GM23338 (cell line): ENCODE data around the gene CLEC17A. TPM values are rescaled to one million over a fixed set of nuclear protein-coding genes. Genes with fewer than 3 reads are reported as not detected.

Experiments
- CREB1 ChIP-seq: fragments of 250-450 bp; sonication (Bioruptor Pico); IDR thresholded peaks from 2 replicates; pipeline ENCODE4 v1.5.0; 2020; ENCODE audit warnings: low read depth, mild to moderate bottlenecking, moderate library complexity
- CTCF ChIP-seq, 2 experiments: fragments of 200-600 bp in 1 of 2; sonication (generic) in 1 of 2; conservative IDR thresholded peaks; 2 replicates each; pipeline versions ENCODE4 v1.5.1 to v1.6.1; 2016 to 2017; ENCODE audit warnings: antibody characterized with exemption in 2 of 2, low read depth in 2 of 2, mild to moderate bottlenecking in 2 of 2, moderate library complexity in 1 of 2
- ETS1 ChIP-seq: IDR thresholded peaks from 2 replicates; pipeline ENCODE4 v1.6.1; 2016; ENCODE audit warnings: antibody characterized with exemption
- JUNB ChIP-seq: IDR thresholded peaks from one replicate; pipeline ENCODE4 v1.6.1; 2016; ENCODE audit warnings: antibody characterized with exemption; ENCODE audit not compliant: unreplicated experiment
- NANOG ChIP-seq: IDR thresholded peaks from 2 replicates; pipeline ENCODE4 v1.6.1; 2016; ENCODE audit warnings: antibody characterized with exemption, borderline replicate concordance
- REST ChIP-seq: IDR thresholded peaks from one replicate; pipeline ENCODE4 v1.6.1; 2018; ENCODE audit warnings: antibody characterized with exemption; ENCODE audit not compliant: unreplicated experiment
- STAT1 ChIP-seq: IDR thresholded peaks from one replicate; pipeline ENCODE4 v1.6.1; 2016; ENCODE audit warnings: antibody characterized with exemption; ENCODE audit not compliant: unreplicated experiment
- ZNF114 ChIP-seq: fragments of 250-450 bp; sonication (Bioruptor Pico); IDR thresholded peaks from 2 replicates; pipeline ENCODE4 v1.5.0; 2020; ENCODE audit warnings: mild to moderate bottlenecking, moderate library complexity
- ZNF331 ChIP-seq: fragments of 250-450 bp; sonication (Bioruptor Pico); IDR thresholded peaks from 2 replicates; pipeline ENCODE4 v1.5.0; 2020; ENCODE audit warnings: low read depth, mild to moderate bottlenecking, moderate library complexity
- ZNF462 ChIP-seq: fragments of 250-450 bp; sonication (Bioruptor Pico); IDR thresholded peaks from 2 replicates; pipeline ENCODE4 v1.5.0; 2020; ENCODE audit warnings: mild to moderate bottlenecking, moderate library complexity
- polyA plus RNA-seq: library from polyadenylated mRNA; unstranded; fragments of >200 nt; fragmentation: Nextera tagmentation; extraction: Ambion mirVana; gene quantifications from 2 replicates; pipeline ENCODE4 v1.2.1, GENCODE V29; 2016
- total RNA-seq: library from RNA; depleted of rRNA; stranded (reverse); fragments of >200 nt; shearing (Covaris generic); gene quantifications from 2 replicates; pipeline ENCODE4 v1.2.3, GENCODE V29; 2014

The CLEC17A gene
- total and polyA plus RNA-seq, 2 experiments from 2014 or later, result 0.17 TPM; not detected in 1

GRCh38 chr19:14559916-14560775 is 22.7 kb upstream of the CLEC17A start (continued):
- TF ChIP-seq ZNF462 (CRISPR knock-in tag) (no peak), ZNF114 (CRISPR knock-in tag) (no peak), REST (no peak), STAT1 (no peak), CREB1 (CRISPR knock-in tag) (no peak), ETS1 (no peak), JUNB (no peak), ZNF331 (CRISPR knock-in tag) (no peak), NANOG (no peak), CTCF (conservative IDR thresholded peaks at IDR 0.05; ENCODE audit: low read depth in 2 of 2) (no peak)
